Measurements from ENCODE around the gene SERPINA10.
"Not testable (repeated sequence)": the region's sequence is repeated elsewhere in the genome, so short reads cannot be mapped to it uniquely, and the experiment has no call there.

The SERPINA10 gene

GRCh38 chr14:94312481-94313246, 19.6 kb upstream of the SERPINA10 start:
- DNase-seq, result no peak

GRCh38 chr14:94310248-94310647, 17.2 kb upstream of the SERPINA10 start:
- DNase-seq, result no peak

GRCh38 chr14:94309721-94310120, 16.7 kb upstream of the SERPINA10 start:
- DNase-seq, result no peak

GRCh38 chr14:94307410-94307992, 14.4 kb upstream of the SERPINA10 start:
- DNase-seq, result no peak

GRCh38 chr14:94306047-94306978, 13.2 kb upstream of the SERPINA10 start:
- DNase-seq, result no peak

GRCh38 chr14:94305620-94306019, 12.6 kb upstream of the SERPINA10 start:
- DNase-seq, result no peak

GRCh38 chr14:94304243-94304642, 11.2 kb upstream of the SERPINA10 start:
- no peak for DNase-seq

- DNase-seq, result no peak
These were observed 10.0 kb upstream of the SERPINA10 start for GRCh38 chr14:94303111-94303510.

GRCh38 chr14:94298130-94298529, 5.1 kb upstream of the SERPINA10 start:
- no peak for DNase-seq

GRCh38 chr14:94296181-94296545, 3.1 kb upstream of the SERPINA10 start:
- DNase-seq, result not testable (repeated sequence)

GRCh38 chr14:94295360-94296180, 2.5 kb upstream of the SERPINA10 start:
- no peak for DNase-seq

- DNase-seq, result no peak
These were observed 483 bp upstream of the SERPINA10 start for GRCh38 chr14:94293578-94293924.

GRCh38 chr14:94292526-94292871, 569 bp downstream of the SERPINA10 start:
- no peak for DNase-seq

GRCh38 chr14:94291906-94292525, 1.1 kb downstream of the SERPINA10 start:
- DNase-seq, result no peak

GRCh38 chr14:94291159-94291905, 1.7 kb downstream of the SERPINA10 start:
- no peak for DNase-seq

GRCh38 chr14:94290197-94290596, 2.9 kb downstream of the SERPINA10 start:
- DNase-seq, result no peak

- no peak for DNase-seq
These were observed 4.2 kb downstream of the SERPINA10 start for GRCh38 chr14:94288610-94289465.

GRCh38 chr14:94285158-94285557, 7.9 kb downstream of the SERPINA10 start:
- no peak for DNase-seq

- DNase-seq, result peak; percentile 4
These were observed 8.8 kb downstream of the SERPINA10 start for GRCh38 chr14:94284221-94284620.

GRCh38 chr14:94282991-94283723, 9.9 kb downstream of the SERPINA10 start:
- DNase-seq, result peak; percentile 5
